SK-N-SH (cell line): ENCODE data around the gene PRMT9. TPM values are rescaled to one million over a fixed set of nuclear protein-coding genes. Genes with fewer than 3 reads are reported as not detected.

Experiments used
- CTCF ChIA-PET: fragments of 300-600, 350-600 bp; formaldehyde crosslinking; extraction: SDS; loops from one replicate; lab custom pipeline; 2021; lab: Yijun Ruan, JAX
- POLR2A ChIA-PET: fragments of 350-600 bp; sonication (Branson Sonifier 250); formaldehyde crosslinking; extraction: SDS; loops from one replicate; lab custom pipeline; 2020; ENCODE audit warnings: antibody characterized with exemption, inconsistent platforms; lab: Yijun Ruan, JAX
- DNase-seq: peaks from one replicate; pipeline ENCODE4 v3.0.0; 2012
- H2AFZ ChIP-seq: fragments of 200-600 bp; sonication (generic); 2 replicates; pipeline ENCODE4 v1.8.1; 2016; ENCODE audit warnings: antibody characterized with exemption, mild to moderate bottlenecking, low read depth
- H3F3A ChIP-seq: fragments of 200-600 bp; sonication (generic); replicated peaks from 2 replicates; pipeline ENCODE3; 2016; ENCODE audit warnings: antibody characterized with exemption, mild to moderate bottlenecking; ENCODE audit not compliant: insufficient read depth
- H3K27ac ChIP-seq, 2 experiments: fragments of 200-500 bp in 1 of 2; fragments of 200-600 bp in 1 of 2; sonication (Bioruptor generic) in 1 of 2; sonication (generic), shearing (Covaris generic) in 1 of 2; 2 replicates each; pipeline versions ENCODE4 v1.5.1 to v1.6.1; 2014 to 2016; ENCODE audit warnings: low read depth in 2 of 2, inconsistent platforms in 1 of 2, low read length in 1 of 2, mild to moderate bottlenecking in 1 of 2, mixed read lengths in 1 of 2
- H3K27me3 ChIP-seq: fragments of 200-600 bp; sonication (generic), shearing (Covaris generic); 2 replicates; pipeline ENCODE4 v1.6.1; 2016; ENCODE audit warnings: mixed run types; ENCODE audit not compliant: insufficient read depth
- H3K36me3 ChIP-seq, 2 experiments: fragments of 200-500 bp in 1 of 2; fragments of 200-600 bp in 1 of 2; sonication (Bioruptor generic) in 1 of 2; sonication (generic) in 1 of 2; replicated peaks in 1 of 2; 2 replicates each; pipeline versions ENCODE3 to v1.5.1; 2014 to 2016; ENCODE audit warnings: low read length in 1 of 2, mild to moderate bottlenecking in 1 of 2; ENCODE audit not compliant: insufficient read depth in 2 of 2, control insufficient read depth in 1 of 2
- H3K4me1 ChIP-seq, 2 experiments: fragments of 200-500 bp in 1 of 2; fragments of 200-600 bp in 1 of 2; sonication (Bioruptor generic) in 1 of 2; sonication (generic), shearing (Covaris generic) in 1 of 2; 2 replicates each; pipeline versions ENCODE4 v1.5.1 to v1.6.1; 2014 to 2016; ENCODE audit warnings: low read depth in 1 of 2, low read length in 1 of 2, mixed run types in 1 of 2; ENCODE audit not compliant: insufficient read depth in 2 of 2, control insufficient read depth in 1 of 2
- H3K4me2 ChIP-seq: fragments of 200-600 bp; sonication (generic), shearing (Covaris generic); 2 replicates; pipeline ENCODE4 v1.6.1; 2017; ENCODE audit warnings: mixed run types
- H3K4me3 ChIP-seq, 2 experiments: fragments of 200-500 bp in 1 of 2; fragments of 200-600 bp in 1 of 2; sonication (Bioruptor generic) in 1 of 2; sonication (generic), shearing (Covaris generic) in 1 of 2; 2 replicates each; pipeline versions ENCODE4 v1.5.1 to v1.8.1; 2014 to 2016; ENCODE audit warnings: low read depth in 2 of 2, inconsistent platforms in 1 of 2, low read length in 1 of 2, mild to moderate bottlenecking in 1 of 2, mixed read lengths in 1 of 2, moderate library complexity in 1 of 2
- H3K79me2 ChIP-seq: fragments of 200-600 bp; sonication (generic); 2 replicates; pipeline ENCODE4 v1.8.1; 2017; ENCODE audit warnings: mild to moderate bottlenecking; ENCODE audit not compliant: insufficient read depth
- H3K9ac ChIP-seq: fragments of 200-600 bp; sonication (generic); 2 replicates; pipeline ENCODE4 v1.6.1; 2017; ENCODE audit warnings: mixed run types
- H3K9me2 ChIP-seq: fragments of 200-600 bp; sonication (generic); 2 replicates; pipeline ENCODE4 v1.6.1; 2017; ENCODE audit warnings: mixed run types
- H3K9me3 ChIP-seq: fragments of 200-600 bp; sonication (generic); 2 replicates; pipeline ENCODE4 v1.6.1; 2017; ENCODE audit warnings: mixed run types, mild to moderate bottlenecking, moderate library complexity
- H4K20me1 ChIP-seq: fragments of 200-600 bp; sonication (generic); 2 replicates; pipeline ENCODE4 v1.6.1; 2017; ENCODE audit warnings: mild to moderate bottlenecking, mixed run types; ENCODE audit not compliant: insufficient read depth
- EP300 ChIP-seq, 2 experiments: IDR thresholded peaks; 2 replicates each; pipeline versions ENCODE4 v1.4.0 to v1.6.1; 2012; ENCODE audit warnings: borderline replicate concordance in 1 of 2, low read depth in 1 of 2, low read length in 1 of 2
- YY1 ChIP-seq: IDR thresholded peaks from 2 replicates; pipeline ENCODE4 v1.4.0; 2012; ENCODE audit warnings: low read depth, mild to moderate bottlenecking
- WGBS: methylation state at CpG from one replicate; pipeline ENCODE4 v1.1.6; 2017; ENCODE audit warnings: low lambda C conversion rate; 5-methylcytosine and 5-hydroxymethylcytosine counted together
- polyA plus RNA-seq, 3 experiments: library from polyadenylated mRNA; depleted of rRNA; stranded (reverse); fragments of >200 nt; gene quantifications; 2 replicates each; pipeline ENCODE4 v1.2.3, GENCODE V29; 2012
- TF ChIP-seq, protein P1 (sequence below): fragments of 150-350 bp; IDR thresholded peaks from 2 replicates; pipeline ENCODE4 v1.6.1; 2016; ENCODE audit warnings: mild to moderate bottlenecking, low read depth, low read length
- TF ChIP-seq, protein P2 (sequence below): IDR thresholded peaks from 2 replicates; pipeline ENCODE4 v1.6.1; 2012; ENCODE audit warnings: mild to moderate bottlenecking, low read depth, low read length, moderate library complexity
- TF ChIP-seq, protein P3 (sequence below): IDR thresholded peaks from 2 replicates; pipeline ENCODE4 v1.4.0; 2012; ENCODE audit warnings: low read depth, borderline replicate concordance

The PRMT9 gene
- polyA plus RNA-seq, 1 of the 3 experiments (the other 2 are of a cell fraction): 3.9 TPM

DNA sequence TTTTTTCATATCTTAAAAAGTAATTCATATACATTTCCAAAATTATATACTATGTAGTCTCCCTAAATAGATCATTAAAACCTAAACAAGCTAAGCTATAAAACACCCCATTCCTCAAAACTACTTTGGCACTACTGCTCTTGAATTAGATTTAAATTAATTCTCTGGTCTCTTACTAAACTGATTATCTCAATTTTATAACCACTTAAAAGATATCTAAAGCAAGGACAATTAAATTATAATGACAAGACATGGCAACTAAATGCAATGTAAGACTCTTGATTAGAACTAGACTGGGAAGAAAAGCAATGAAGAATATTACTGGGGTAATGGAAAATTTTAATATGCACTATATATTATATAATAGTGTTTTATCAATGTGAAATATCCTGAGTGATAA lies 38.9 kb downstream of the PRMT9 start:
- H3K9ac ChIP-seq: no peak overlapping the region
- POLR2A ChIA-PET: no interaction called here
- peaks cover 8 to 16% of the 10 kb centered on the region in 2 experiments for H3K36me3 ChIP-seq
- H3K79me2 ChIP-seq: peaks cover 11% of the 10 kb centered on the region
- CTCF ChIA-PET: no interaction called here
- no peaks in the 10 kb centered on the region for H3K9me3 ChIP-seq
- peaks cover 8% of the 10 kb centered on the region for H3F3A ChIP-seq
- TF ChIP-seq EP300 (IDR thresholded peaks at IDR 0.05; ENCODE audit: borderline replicate concordance in 1 of 2, low read depth in 1 of 2, low read length in 1 of 2): no peak
- TF ChIP-seq, protein P1, sequence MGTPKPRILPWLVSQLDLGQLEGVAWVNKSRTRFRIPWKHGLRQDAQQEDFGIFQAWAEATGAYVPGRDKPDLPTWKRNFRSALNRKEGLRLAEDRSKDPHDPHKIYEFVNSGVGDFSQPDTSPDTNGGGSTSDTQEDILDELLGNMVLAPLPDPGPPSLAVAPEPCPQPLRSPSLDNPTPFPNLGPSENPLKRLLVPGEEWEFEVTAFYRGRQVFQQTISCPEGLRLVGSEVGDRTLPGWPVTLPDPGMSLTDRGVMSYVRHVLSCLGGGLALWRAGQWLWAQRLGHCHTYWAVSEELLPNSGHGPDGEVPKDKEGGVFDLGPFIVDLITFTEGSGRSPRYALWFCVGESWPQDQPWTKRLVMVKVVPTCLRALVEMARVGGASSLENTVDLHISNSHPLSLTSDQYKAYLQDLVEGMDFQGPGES: no peak
- no peaks in the 10 kb centered on the region for H4K20me1 ChIP-seq
- peaks cover 0 to 5% of the 10 kb centered on the region in 2 experiments; a peak in 3 of 4 replicates for H3K4me1 ChIP-seq
- no peak overlapping the region for H3K27ac ChIP-seq
- H3K27me3 ChIP-seq: no peaks in the 10 kb centered on the region
- H2AFZ ChIP-seq: no peak overlapping the region
- DNase-seq: no peak
- H3K4me2 ChIP-seq: no peak overlapping the region
- no peaks in the 10 kb centered on the region for H3K9me2 ChIP-seq
- no peak overlapping the region for H3K4me3 ChIP-seq

DNA sequence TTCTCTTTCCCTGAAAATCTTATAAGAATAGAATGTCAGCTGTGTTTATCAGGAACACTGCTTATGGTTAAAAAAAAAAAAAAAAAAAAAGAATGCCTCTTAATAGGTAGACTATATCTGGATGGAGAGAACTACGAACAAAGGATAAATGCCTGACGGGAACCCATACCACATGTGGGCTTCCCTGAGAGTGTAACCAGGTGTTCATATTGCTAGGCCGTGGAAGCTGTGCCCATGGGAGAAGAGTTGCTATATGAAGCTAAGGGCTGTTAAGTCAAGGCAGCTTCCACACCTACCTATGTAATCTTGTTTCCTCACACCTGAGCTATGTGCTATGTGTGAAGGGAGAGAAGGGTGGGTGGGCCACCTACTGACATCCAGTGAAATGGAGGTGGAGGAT lies 39.5 kb downstream of the PRMT9 start:
- no peak for TF ChIP-seq YY1
- TF ChIP-seq, protein P2, sequence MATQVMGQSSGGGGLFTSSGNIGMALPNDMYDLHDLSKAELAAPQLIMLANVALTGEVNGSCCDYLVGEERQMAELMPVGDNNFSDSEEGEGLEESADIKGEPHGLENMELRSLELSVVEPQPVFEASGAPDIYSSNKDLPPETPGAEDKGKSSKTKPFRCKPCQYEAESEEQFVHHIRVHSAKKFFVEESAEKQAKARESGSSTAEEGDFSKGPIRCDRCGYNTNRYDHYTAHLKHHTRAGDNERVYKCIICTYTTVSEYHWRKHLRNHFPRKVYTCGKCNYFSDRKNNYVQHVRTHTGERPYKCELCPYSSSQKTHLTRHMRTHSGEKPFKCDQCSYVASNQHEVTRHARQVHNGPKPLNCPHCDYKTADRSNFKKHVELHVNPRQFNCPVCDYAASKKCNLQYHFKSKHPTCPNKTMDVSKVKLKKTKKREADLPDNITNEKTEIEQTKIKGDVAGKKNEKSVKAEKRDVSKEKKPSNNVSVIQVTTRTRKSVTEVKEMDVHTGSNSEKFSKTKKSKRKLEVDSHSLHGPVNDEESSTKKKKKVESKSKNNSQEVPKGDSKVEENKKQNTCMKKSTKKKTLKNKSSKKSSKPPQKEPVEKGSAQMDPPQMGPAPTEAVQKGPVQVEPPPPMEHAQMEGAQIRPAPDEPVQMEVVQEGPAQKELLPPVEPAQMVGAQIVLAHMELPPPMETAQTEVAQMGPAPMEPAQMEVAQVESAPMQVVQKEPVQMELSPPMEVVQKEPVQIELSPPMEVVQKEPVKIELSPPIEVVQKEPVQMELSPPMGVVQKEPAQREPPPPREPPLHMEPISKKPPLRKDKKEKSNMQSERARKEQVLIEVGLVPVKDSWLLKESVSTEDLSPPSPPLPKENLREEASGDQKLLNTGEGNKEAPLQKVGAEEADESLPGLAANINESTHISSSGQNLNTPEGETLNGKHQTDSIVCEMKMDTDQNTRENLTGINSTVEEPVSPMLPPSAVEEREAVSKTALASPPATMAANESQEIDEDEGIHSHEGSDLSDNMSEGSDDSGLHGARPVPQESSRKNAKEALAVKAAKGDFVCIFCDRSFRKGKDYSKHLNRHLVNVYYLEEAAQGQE: no peak
- TF ChIP-seq, protein P3, sequence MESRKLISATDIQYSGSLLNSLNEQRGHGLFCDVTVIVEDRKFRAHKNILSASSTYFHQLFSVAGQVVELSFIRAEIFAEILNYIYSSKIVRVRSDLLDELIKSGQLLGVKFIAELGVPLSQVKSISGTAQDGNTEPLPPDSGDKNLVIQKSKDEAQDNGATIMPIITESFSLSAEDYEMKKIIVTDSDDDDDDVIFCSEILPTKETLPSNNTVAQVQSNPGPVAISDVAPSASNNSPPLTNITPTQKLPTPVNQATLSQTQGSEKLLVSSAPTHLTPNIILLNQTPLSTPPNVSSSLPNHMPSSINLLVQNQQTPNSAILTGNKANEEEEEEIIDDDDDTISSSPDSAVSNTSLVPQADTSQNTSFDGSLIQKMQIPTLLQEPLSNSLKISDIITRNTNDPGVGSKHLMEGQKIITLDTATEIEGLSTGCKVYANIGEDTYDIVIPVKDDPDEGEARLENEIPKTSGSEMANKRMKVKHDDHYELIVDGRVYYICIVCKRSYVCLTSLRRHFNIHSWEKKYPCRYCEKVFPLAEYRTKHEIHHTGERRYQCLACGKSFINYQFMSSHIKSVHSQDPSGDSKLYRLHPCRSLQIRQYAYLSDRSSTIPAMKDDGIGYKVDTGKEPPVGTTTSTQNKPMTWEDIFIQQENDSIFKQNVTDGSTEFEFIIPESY: no peak
- no peak overlapping the region for H3K9ac ChIP-seq
- peaks cover 11% of the 10 kb centered on the region for H3K79me2 ChIP-seq
- no peaks in the 10 kb centered on the region for H3K27me3 ChIP-seq
- POLR2A ChIA-PET: no interaction called here
- H2AFZ ChIP-seq: no peak overlapping the region
- no peak overlapping the region for H3K4me2 ChIP-seq
- no peaks in the 10 kb centered on the region for H4K20me1 ChIP-seq
- no peak for DNase-seq
- peaks cover 8 to 17% of the 10 kb centered on the region in 2 experiments for H3K36me3 ChIP-seq
- peaks cover 0 to 7% of the 10 kb centered on the region in 2 experiments; a peak in 3 of 4 replicates for H3K4me1 ChIP-seq
- no peaks in the 10 kb centered on the region for H3K9me2 ChIP-seq
- H3F3A ChIP-seq: peaks cover 8% of the 10 kb centered on the region
- H3K9me3 ChIP-seq: no peaks in the 10 kb centered on the region
- no peak overlapping the region for H3K4me3 ChIP-seq
- CTCF ChIA-PET: no interaction called here
- H3K27ac ChIP-seq: no peak overlapping the region
- 92% methylated on average over 3 of the region's 3 CpGs for WGBS
